ENCODE results near the gene CRTC1. TPM values are rescaled to one million over a fixed set of nuclear protein-coding genes. Genes with fewer than 3 reads are reported as not detected.

The CRTC1 gene
- total RNA-seq, 1 experiment from 2014 or later, result 18.1 TPM

DNA sequence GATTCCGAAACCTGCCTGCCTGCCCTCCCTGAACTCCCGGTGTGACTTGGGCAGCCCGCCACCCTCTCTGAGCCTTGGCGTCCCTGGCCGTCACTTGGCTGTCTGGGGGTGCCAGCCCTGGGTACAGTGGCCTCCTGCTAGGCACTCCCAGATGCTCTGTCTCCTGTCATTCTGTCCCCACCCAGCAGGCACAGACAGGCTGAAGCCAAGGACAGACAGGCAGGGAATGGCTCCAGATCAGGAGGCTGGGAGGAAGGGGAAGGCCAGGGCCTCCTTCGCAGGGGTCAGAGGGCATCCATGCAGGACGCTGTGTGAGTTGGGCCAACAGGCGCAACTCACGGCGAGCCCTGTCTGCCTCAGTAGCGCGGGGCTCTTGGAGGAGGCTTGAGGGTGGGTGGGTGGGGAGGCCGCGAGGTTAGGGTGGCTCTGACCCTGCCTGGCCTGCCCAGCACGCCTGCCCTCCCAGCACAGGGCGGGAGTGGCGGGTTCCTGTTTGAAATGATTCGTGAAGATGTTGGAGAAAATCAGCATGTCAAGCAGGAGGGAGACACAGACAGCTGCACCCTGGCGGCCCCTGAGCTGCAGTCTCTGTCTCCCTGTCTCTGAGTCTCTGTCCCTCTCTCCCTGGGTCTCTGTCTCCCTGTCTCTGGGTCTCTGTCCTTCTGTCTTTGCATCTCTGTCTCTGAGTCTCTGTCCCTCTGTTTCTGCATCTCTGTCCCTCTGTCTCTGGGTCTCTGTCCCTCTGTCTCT is 27.0 kb upstream of the CRTC1 start:
- TF ChIP-seq EZH2 (IDR thresholded peaks at IDR 0.05; ENCODE audit: borderline replicate concordance, low read depth, low read length, poor library complexity, severe bottlenecking), result no peak
- TF ChIP-seq, protein P1, sequence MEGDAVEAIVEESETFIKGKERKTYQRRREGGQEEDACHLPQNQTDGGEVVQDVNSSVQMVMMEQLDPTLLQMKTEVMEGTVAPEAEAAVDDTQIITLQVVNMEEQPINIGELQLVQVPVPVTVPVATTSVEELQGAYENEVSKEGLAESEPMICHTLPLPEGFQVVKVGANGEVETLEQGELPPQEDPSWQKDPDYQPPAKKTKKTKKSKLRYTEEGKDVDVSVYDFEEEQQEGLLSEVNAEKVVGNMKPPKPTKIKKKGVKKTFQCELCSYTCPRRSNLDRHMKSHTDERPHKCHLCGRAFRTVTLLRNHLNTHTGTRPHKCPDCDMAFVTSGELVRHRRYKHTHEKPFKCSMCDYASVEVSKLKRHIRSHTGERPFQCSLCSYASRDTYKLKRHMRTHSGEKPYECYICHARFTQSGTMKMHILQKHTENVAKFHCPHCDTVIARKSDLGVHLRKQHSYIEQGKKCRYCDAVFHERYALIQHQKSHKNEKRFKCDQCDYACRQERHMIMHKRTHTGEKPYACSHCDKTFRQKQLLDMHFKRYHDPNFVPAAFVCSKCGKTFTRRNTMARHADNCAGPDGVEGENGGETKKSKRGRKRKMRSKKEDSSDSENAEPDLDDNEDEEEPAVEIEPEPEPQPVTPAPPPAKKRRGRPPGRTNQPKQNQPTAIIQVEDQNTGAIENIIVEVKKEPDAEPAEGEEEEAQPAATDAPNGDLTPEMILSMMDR (conservative IDR thresholded peaks at IDR 0.05; ENCODE audit: low read depth, low read length), result no peak
- POLR2A ChIA-PET (ENCODE audit: low non-redundant PET), result no interaction called here
- no peak for DNase-seq (ENCODE audit: low spot score)
- no peak overlapping the region for H3K4me3 ChIP-seq (ENCODE audit: low read depth, low read length, poor library complexity, severe bottlenecking)
- no peaks in the 10 kb centered on the region for H3K27me3 ChIP-seq (replicated peaks; ENCODE audit: insufficient read depth, low read depth, low read length, poor library complexity)
- H3K36me3 ChIP-seq (ENCODE audit: insufficient read depth, low read length, poor library complexity, severe bottlenecking), result no peaks in the 10 kb centered on the region
- H3K9me3 ChIP-seq (ENCODE audit: low read depth, low read length, poor library complexity, severe bottlenecking), result no peaks in the 10 kb centered on the region
- no TSS peak for BruUV-seq (replicated peaks)
- CTCF ChIA-PET, result no interaction called here
- no peak overlapping the region for H3K27ac ChIP-seq (ENCODE audit: low read depth, low read length, poor library complexity, severe bottlenecking)
- H3K4me1 ChIP-seq (ENCODE audit: insufficient read depth, low read length, poor library complexity, severe bottlenecking), result peaks cover 10% of the 10 kb centered on the region
- intact Hi-C loops (cut with micrococcal nuclease; ENCODE audit: unreplicated experiment), result no loop called here

DNA sequence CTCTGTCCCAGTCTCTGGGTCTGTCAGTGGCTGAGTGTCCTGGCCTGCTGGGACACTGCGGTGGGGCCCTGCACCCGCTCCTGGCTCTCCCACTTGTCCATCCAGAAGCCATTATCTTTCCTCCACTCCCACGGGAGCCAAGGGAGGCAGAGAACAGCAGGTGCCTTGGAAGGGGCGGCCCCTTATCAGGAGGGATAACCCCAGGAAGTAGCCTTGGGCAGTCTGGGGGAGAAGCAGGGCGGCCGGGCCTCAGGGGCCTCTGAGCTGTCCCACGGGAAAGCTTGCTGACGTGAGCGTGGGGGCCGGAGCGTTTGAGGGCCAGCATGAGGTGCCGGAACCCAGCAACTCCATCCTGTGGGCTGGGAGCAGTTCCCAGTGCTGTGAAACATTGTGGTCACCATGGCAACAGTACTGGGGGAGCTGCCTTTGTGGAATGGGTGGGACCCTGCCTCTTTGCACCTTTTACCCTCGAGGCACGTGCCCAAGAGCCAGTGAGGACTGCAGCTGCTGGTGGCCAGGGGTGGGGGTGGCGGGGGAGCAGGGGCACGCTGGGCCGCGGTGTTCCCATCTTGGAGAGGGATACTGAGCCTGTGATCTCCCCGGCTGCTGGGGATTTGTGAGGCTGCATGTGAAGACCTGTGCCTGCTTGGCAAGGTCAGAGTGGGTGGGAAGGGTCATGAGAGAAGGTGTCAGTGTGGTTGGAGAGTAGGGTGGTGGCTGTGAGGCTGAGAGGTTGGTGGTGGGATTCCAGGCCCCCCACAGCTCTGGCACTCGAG is 25.7 kb upstream of the CRTC1 start:
- no TSS peak for BruUV-seq (replicated peaks)
- H3K27me3 ChIP-seq (replicated peaks; ENCODE audit: insufficient read depth, low read depth, low read length, poor library complexity), result no peaks in the 10 kb centered on the region
- no peak overlapping the region for H3K4me3 ChIP-seq (ENCODE audit: low read depth, low read length, poor library complexity, severe bottlenecking)
- peak; percentile 40 for DNase-seq (ENCODE audit: low spot score)
- no peak for TF ChIP-seq EZH2 (IDR thresholded peaks at IDR 0.05; ENCODE audit: borderline replicate concordance, low read depth, low read length, poor library complexity, severe bottlenecking)
- TF ChIP-seq, protein P1 (conservative IDR thresholded peaks at IDR 0.05; ENCODE audit: low read depth, low read length), result no peak
- H3K36me3 ChIP-seq (ENCODE audit: insufficient read depth, low read length, poor library complexity, severe bottlenecking), result no peaks in the 10 kb centered on the region
- intact Hi-C loops (cut with micrococcal nuclease; ENCODE audit: unreplicated experiment), result no loop called here
- POLR2A ChIA-PET (ENCODE audit: low non-redundant PET), result no interaction called here
- CTCF ChIA-PET, result no interaction called here
- H3K27ac ChIP-seq (ENCODE audit: low read depth, low read length, poor library complexity, severe bottlenecking), result no peak overlapping the region
- H3K9me3 ChIP-seq (ENCODE audit: low read depth, low read length, poor library complexity, severe bottlenecking), result no peaks in the 10 kb centered on the region
- peaks cover 10% of the 10 kb centered on the region for H3K4me1 ChIP-seq (ENCODE audit: insufficient read depth, low read length, poor library complexity, severe bottlenecking)

DNA sequence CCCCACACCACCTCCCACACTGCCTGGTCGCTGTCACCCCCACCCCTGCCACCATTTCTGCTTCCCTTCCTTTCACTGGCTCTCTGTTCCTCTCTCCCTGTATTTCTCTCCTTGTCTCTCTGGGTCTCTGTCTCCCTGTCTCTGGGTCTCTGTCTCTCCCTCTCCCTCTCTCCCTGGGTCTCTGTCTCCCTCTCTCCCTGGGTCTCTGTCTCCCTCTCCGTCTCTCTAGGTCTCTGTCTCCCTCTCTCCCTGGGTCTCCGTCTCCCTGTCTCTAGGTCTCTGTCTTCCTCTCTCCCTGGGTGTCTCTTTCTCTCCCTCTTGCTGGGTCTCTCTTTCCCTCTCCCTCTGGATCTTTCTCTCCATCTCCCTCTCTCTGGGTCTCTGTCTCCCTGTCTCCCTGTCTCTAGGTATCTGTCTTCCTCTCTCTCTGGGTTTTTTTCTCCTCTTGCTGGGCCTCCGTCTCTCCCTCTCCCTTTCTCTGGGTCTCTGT is 25.1 kb upstream of the CRTC1 start:
- H3K27ac ChIP-seq (ENCODE audit: low read depth, low read length, poor library complexity, severe bottlenecking), result no peak overlapping the region
- no peaks in the 10 kb centered on the region for H3K9me3 ChIP-seq (ENCODE audit: low read depth, low read length, poor library complexity, severe bottlenecking)
- ChIA-PET CTCF (no interaction called here), POLR2A (ENCODE audit: low non-redundant PET) (no interaction called here)
- no peaks in the 10 kb centered on the region for H3K36me3 ChIP-seq (ENCODE audit: insufficient read depth, low read length, poor library complexity, severe bottlenecking)
- TF ChIP-seq, protein P1 (conservative IDR thresholded peaks at IDR 0.05; ENCODE audit: low read depth, low read length), result no peak
- H3K27me3 ChIP-seq (replicated peaks; ENCODE audit: insufficient read depth, low read depth, low read length, poor library complexity), result no peaks in the 10 kb centered on the region
- DNase-seq (ENCODE audit: low spot score), result no peak
- intact Hi-C loops (cut with micrococcal nuclease; ENCODE audit: unreplicated experiment), result no loop called here
- H3K4me1 ChIP-seq (ENCODE audit: insufficient read depth, low read length, poor library complexity, severe bottlenecking), result peaks cover 10% of the 10 kb centered on the region
- no peak overlapping the region for H3K4me3 ChIP-seq (ENCODE audit: low read depth, low read length, poor library complexity, severe bottlenecking)
- no TSS peak for BruUV-seq (replicated peaks)
